ENCODE measurements around the gene PHOSPHO2.

The PHOSPHO2 gene, protein sequence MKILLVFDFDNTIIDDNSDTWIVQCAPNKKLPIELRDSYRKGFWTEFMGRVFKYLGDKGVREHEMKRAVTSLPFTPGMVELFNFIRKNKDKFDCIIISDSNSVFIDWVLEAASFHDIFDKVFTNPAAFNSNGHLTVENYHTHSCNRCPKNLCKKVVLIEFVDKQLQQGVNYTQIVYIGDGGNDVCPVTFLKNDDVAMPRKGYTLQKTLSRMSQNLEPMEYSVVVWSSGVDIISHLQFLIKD

DNA sequence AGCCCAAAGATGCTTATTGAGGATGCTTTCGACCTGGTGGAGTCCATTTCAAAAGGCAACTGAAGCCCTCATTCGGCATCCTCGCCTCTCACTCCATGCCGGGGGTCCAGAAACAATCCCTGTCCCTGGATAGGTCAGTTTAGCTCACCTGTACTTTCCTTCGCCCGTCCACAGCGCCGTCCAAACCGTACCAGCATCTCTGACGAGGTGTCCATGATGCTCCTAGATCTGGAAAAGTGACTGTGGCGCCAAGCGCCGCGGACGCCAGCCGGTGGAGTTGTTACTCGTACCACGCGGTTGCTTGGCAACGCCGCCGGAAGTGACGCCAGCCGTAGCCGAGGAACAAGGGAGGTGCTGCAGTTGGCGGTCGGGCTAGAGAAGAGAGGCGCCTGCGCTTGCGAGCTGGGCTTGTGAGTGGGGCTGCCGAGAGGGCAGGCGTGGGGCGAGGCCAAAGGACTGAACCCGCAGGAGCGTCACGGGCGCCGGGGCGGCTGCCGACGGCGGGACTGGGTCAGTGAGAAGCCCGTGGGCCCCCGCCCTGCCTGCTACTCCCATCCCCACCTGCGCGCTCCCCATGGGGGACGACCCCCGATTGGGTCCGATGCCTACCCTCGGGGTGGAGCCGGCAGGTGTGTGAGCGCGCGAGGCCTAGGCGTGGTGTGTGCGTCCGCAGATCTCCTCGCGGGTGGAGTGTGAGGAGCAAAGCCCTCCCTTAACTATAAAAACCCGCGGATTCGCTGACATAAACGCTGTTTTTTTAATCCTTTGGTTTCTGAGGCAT lies at the start of gene PHOSPHO2, which contains the start of gene CFAP210:
Gene PHOSPHO2, plus strand, starts transcription at position 357 of the 781 bp plus-strand sequence. CDS start 6,503 bp downstream, outside the sequence.
Gene CFAP210, minus strand, starts transcription at position 293 of the 781 bp plus-strand sequence. Its CDS starts 78 bp downstream, at position 215.
- peak within 1 kb of the TSS; percentile 86 for H3K4me3 ChIP-seq (ENCODE audit: low read depth, low read length)
- peak; percentile 92 for DNase-seq (ENCODE audit: low read depth)
- TF ChIP-seq, protein P1, sequence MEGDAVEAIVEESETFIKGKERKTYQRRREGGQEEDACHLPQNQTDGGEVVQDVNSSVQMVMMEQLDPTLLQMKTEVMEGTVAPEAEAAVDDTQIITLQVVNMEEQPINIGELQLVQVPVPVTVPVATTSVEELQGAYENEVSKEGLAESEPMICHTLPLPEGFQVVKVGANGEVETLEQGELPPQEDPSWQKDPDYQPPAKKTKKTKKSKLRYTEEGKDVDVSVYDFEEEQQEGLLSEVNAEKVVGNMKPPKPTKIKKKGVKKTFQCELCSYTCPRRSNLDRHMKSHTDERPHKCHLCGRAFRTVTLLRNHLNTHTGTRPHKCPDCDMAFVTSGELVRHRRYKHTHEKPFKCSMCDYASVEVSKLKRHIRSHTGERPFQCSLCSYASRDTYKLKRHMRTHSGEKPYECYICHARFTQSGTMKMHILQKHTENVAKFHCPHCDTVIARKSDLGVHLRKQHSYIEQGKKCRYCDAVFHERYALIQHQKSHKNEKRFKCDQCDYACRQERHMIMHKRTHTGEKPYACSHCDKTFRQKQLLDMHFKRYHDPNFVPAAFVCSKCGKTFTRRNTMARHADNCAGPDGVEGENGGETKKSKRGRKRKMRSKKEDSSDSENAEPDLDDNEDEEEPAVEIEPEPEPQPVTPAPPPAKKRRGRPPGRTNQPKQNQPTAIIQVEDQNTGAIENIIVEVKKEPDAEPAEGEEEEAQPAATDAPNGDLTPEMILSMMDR (IDR thresholded peaks at IDR 0.05; ENCODE audit: control insufficient read depth, extremely low read depth, insufficient read depth), result no peak

DNA sequence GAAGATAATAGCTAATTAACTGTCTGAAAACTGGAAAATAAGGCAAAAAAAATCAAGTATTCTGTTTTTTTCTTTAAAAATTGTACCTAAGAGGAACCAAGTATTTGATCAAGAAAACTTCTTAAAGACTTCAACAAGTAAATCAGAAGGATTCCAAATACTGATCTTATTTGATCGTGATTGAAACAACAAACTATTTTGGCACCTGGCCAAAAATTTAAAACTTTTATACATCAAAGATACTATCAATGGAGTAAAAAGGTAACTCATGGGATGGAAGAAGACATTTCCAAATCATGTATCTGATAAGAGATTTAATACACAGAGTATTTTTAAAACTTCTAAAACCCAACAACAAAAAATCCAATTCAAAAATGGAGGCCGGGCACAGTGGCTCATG lies 46.8 kb upstream of the PHOSPHO2 start:
- no peak for DNase-seq (ENCODE audit: low read depth)
- TF ChIP-seq, protein P1 (IDR thresholded peaks at IDR 0.05; ENCODE audit: control insufficient read depth, extremely low read depth, insufficient read depth), result no peak
- H3K4me3 ChIP-seq (ENCODE audit: low read depth, low read length), result no peak overlapping the region

DNA sequence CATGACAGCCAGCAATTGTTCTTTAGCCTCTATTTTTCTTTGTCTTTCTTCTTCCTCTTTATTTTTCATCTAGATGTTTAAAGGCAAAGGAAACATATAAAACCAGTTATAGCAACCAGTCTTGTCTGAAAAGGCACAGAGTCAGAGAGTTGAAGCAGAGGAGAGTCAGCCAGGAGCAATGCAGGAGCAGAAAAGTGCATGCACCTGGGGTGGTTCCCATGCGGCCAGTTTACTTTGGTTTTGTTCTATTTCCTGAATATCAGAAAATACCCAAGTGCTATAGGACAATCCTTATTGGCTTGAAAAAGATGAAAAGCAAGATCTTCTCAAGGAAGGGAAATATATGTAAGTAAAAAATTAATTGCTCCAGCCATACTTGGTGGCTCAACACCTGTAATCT lies 45.0 kb upstream of the PHOSPHO2 start:
- no peak for DNase-seq (ENCODE audit: low read depth)
- no peak overlapping the region for H3K4me3 ChIP-seq (ENCODE audit: low read depth, low read length)

DNA sequence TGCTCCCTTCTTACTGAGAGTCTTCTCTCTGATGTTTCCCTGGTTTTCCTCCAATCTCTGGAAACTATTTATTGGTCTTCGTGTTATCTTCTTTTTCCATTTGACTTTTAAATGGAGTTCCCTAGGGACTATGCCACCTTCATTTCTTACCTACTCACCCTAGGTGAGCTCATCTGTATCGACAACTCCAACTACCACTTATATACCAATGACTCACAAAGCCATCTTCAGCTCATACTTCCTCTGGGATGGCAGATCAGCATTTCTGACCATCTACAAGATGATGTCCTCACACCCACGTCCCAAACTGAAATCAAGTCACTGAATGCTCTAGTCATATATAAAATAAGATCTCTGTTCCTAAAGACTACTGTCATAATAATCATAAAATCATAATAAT lies 40.6 kb upstream of the PHOSPHO2 start:
- DNase-seq (ENCODE audit: low read depth), result no peak
- no peak overlapping the region for H3K4me3 ChIP-seq (ENCODE audit: low read depth, low read length)
- TF ChIP-seq, protein P1 (IDR thresholded peaks at IDR 0.05; ENCODE audit: control insufficient read depth, extremely low read depth, insufficient read depth), result no peak

More for the DNA sequence above, 45.0 kb upstream of the PHOSPHO2 start:
- TF ChIP-seq, protein P1 (IDR thresholded peaks at IDR 0.05; ENCODE audit: control insufficient read depth, extremely low read depth, insufficient read depth), result no peak

DNA sequence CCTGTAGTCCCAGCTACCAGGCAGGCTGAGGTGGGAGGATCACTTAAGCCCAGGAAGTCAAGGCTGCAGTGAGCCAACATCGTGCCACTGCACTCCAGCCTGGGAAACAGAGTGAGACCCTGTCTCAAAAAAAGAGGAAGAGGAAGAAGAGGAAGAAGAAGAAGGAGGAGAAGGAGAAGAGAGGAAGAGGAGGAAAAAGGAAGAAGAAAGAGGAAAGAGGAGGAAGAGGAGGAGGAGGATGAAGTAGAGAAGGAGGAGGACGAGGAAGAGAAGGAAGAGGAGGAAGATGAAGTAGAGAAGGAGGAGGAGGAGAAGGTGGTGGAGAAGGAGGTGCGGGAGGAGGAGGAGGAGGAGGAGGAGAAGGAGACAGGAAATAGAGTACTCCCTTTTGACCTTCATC lies 38.1 kb upstream of the PHOSPHO2 start:
- no peak overlapping the region for H3K4me3 ChIP-seq (ENCODE audit: low read depth, low read length)
- DNase-seq (ENCODE audit: low read depth), result no peak
- TF ChIP-seq, protein P1 (IDR thresholded peaks at IDR 0.05; ENCODE audit: control insufficient read depth, extremely low read depth, insufficient read depth), result no peak

DNA sequence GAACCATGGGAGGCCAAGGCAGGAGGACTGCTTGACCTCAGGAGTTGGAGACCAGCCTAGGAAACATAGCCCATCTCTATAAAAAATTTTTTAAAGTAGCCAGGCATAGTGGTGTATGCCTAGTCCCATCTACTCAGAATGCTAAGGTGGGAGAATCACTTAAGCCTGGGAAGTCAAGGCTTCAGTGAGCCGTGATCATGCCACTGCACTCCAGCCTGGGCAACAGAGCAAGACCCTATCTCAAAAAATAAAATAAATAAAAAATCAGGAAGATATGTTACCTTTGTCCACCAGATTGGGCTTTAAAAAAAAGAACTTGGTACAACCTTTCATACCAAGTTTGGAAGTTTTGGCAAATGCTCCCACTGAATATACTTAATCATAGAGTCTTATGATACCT lies 35.4 kb upstream of the PHOSPHO2 start:
- TF ChIP-seq, protein P1 (IDR thresholded peaks at IDR 0.05; ENCODE audit: control insufficient read depth, extremely low read depth, insufficient read depth), result no peak
- H3K4me3 ChIP-seq (ENCODE audit: low read depth, low read length), result no peak overlapping the region
- DNase-seq (ENCODE audit: low read depth), result no peak

All from LNCaP clone FGC (cell line).